ENCODE data around the gene SNRNP35.
"Not testable (repeated sequence)": the region's sequence is repeated elsewhere in the genome, so short reads cannot be mapped to it uniquely, and the experiment has no call there.

Gene SNRNP35

GRCh38 chr12:123492339-123493039, 34.5 kb downstream of the SNRNP35 start:
- not testable (repeated sequence) for H3K27me3 Mint-ChIP-seq, DNase-seq, H3K27ac Mint-ChIP-seq, ATAC-seq, H3K4me1 Mint-ChIP-seq, H3K9me3 Mint-ChIP-seq, H3K4me3 Mint-ChIP-seq

- no peak for DNase-seq
- H3K27ac Mint-ChIP-seq, result peak overlapping the region in 1 of 2 donors; percentile 77
- no peak for ATAC-seq
Measured at GRCh38 chr12:123494124-123494851, 36.3 kb downstream of the SNRNP35 start.

GRCh38 chr12:123497065-123497464, 39.1 kb downstream of the SNRNP35 start:
- Mint-ChIP-seq H3K4me3 (no peak overlapping the region), H3K27ac (no peak overlapping the region), H3K27me3 (no peaks in the 10 kb centered on the region), H3K4me1 (no peaks in the 10 kb centered on the region), H3K9me3 (no peaks in the 10 kb centered on the region)
- DNase-seq, result no peak
- ATAC-seq, result no peak

More at GRCh38 chr12:123494124-123494851, 36.3 kb downstream of the SNRNP35 start:
- no peak overlapping the region for H3K4me3 Mint-ChIP-seq
- no peaks in the 10 kb centered on the region for H3K4me1 Mint-ChIP-seq
- H3K27me3 Mint-ChIP-seq, result no peaks in the 10 kb centered on the region
- no peaks in the 10 kb centered on the region for H3K9me3 Mint-ChIP-seq

GRCh38 chr12:123498126-123498825, 40.3 kb downstream of the SNRNP35 start:
- Mint-ChIP-seq H3K4me3 (no peak overlapping the region), H3K27me3 (no peaks in the 10 kb centered on the region), H3K9me3 (no peaks in the 10 kb centered on the region), H3K4me1 (no peaks in the 10 kb centered on the region), H3K27ac (peak overlapping the region in 1 of 2 donors; percentile 46)
- ATAC-seq (no peak), DNase-seq (no peak)

- Mint-ChIP-seq H3K9me3 (no peaks in the 10 kb centered on the region), H3K27me3 (no peaks in the 10 kb centered on the region), H3K4me3 (no peak overlapping the region), H3K27ac (no peak overlapping the region), H3K4me1 (no peaks in the 10 kb centered on the region)
- DNase-seq (no peak), ATAC-seq (no peak)
Measured at GRCh38 chr12:123499332-123499731, 41.4 kb downstream of the SNRNP35 start.

GRCh38 chr12:123502163-123502704, 44.3 kb downstream of the SNRNP35 start:
- no peaks in the 10 kb centered on the region for H3K27me3 Mint-ChIP-seq
- no peak for ATAC-seq
- H3K9me3 Mint-ChIP-seq, result no peaks in the 10 kb centered on the region
- DNase-seq, result no peak
- no peak overlapping the region for H3K4me3 Mint-ChIP-seq
- no peaks in the 10 kb centered on the region for H3K4me1 Mint-ChIP-seq
- peak overlapping the region in 1 of 2 donors; percentile 89 for H3K27ac Mint-ChIP-seq

GRCh38 chr12:123506059-123506842, 48.3 kb downstream of the SNRNP35 start:
- no peaks in the 10 kb centered on the region for H3K4me1 Mint-ChIP-seq
- H3K27ac Mint-ChIP-seq, result no peak overlapping the region
- DNase-seq, result no peak
- H3K9me3 Mint-ChIP-seq, result no peaks in the 10 kb centered on the region
- H3K4me3 Mint-ChIP-seq, result no peak overlapping the region
- no peaks in the 10 kb centered on the region for H3K27me3 Mint-ChIP-seq
- no peak for ATAC-seq

- Mint-ChIP-seq H3K9me3 (no peaks in the 10 kb centered on the region), H3K4me1 (no peaks in the 10 kb centered on the region), H3K4me3 (no peak overlapping the region), H3K27me3 (no peaks in the 10 kb centered on the region), H3K27ac (no peak overlapping the region)
- DNase-seq (no peak), ATAC-seq (no peak)
Measured at GRCh38 chr12:123506843-123507236, 48.9 kb downstream of the SNRNP35 start.

GRCh38 chr12:123512838-123513665, 55.1 kb downstream of the SNRNP35 start:
- Mint-ChIP-seq H3K4me3 (no peak overlapping the region), H3K27ac (no peak overlapping the region), H3K9me3 (no peaks in the 10 kb centered on the region), H3K4me1 (no peaks in the 10 kb centered on the region), H3K27me3 (no peaks in the 10 kb centered on the region)
- DNase-seq (no peak), ATAC-seq (no peak)

- Mint-ChIP-seq H3K4me1 (no peaks in the 10 kb centered on the region), H3K27me3 (no peaks in the 10 kb centered on the region), H3K4me3 (no peak overlapping the region), H3K27ac (no peak overlapping the region), H3K9me3 (no peaks in the 10 kb centered on the region)
- ATAC-seq (no peak), DNase-seq (no peak)
Measured at GRCh38 chr12:123513805-123514204, 55.9 kb downstream of the SNRNP35 start.

- H3K4me1 Mint-ChIP-seq, ATAC-seq, DNase-seq, H3K9me3 Mint-ChIP-seq, H3K27me3 Mint-ChIP-seq, H3K27ac Mint-ChIP-seq, H3K4me3 Mint-ChIP-seq: not testable (repeated sequence)
Measured at GRCh38 chr12:123514582-123515221, 56.8 kb downstream of the SNRNP35 start.

- no peaks in the 10 kb centered on the region for H3K27me3 Mint-ChIP-seq
- no peaks in the 10 kb centered on the region for H3K9me3 Mint-ChIP-seq
- H3K27ac Mint-ChIP-seq, result no peak overlapping the region
- DNase-seq, result no peak
- H3K4me1 Mint-ChIP-seq, result no peaks in the 10 kb centered on the region
- ATAC-seq, result no peak
- H3K4me3 Mint-ChIP-seq, result no peak overlapping the region
Measured at GRCh38 chr12:123516216-123516780, 58.4 kb downstream of the SNRNP35 start.
